Measurements from ENCODE around the gene USP43. TPM values are rescaled to one million over a fixed set of nuclear protein-coding genes. Genes with fewer than 3 reads are reported as not detected.

The USP43 gene
- total RNA-seq, 5 donors from 2014 or later (not counting 1 experiment from before 2014, with no cell fraction given), result 0.16 to 0.35 (median 0.23) TPM

- H3K27ac Mint-ChIP-seq, result no peak overlapping the region
- Histone ChIP-seq H3K9me3 (no peaks in the 10 kb centered on the region), H3K27me3 (replicated peaks in 1 of 2; ENCODE audit: control insufficient read depth in 2 of 2, extremely low read depth in 1 of 2, insufficient read depth in 2 of 2, low read length in 1 of 2) (peaks cover 0 to 3% of the 10 kb centered on the region in 2 experiments), H3K4me1 (ENCODE audit: control insufficient read depth in 1 of 2, extremely low read depth in 1 of 2, insufficient read depth in 2 of 2, low read length in 2 of 2) (no peaks in the 10 kb centered on the region), H3K4me3 (ENCODE audit: control insufficient read depth in 1 of 2, extremely low read depth in 1 of 2, low read length in 1 of 2) (no peak overlapping the region), H3K36me3 (ENCODE audit: control insufficient read depth in 2 of 2, extremely low read depth in 1 of 2, insufficient read depth in 1 of 2, low read length in 1 of 2) (no peaks in the 10 kb centered on the region), H3K27ac (ENCODE audit: low read length) (no peak overlapping the region)
- ChIA-PET CTCF (no interaction called here), POLR2A (no interaction called here)
- WGBS (ENCODE audit: insufficient coverage), result 93% methylated on average over 4 of the region's 7 CpGs
- peaks cover 0 to 7% of the 10 kb centered on the region in 2 donors for H3K27me3 Mint-ChIP-seq
- DNase-seq, result no peak
- H3K36me3 Mint-ChIP-seq, result no peaks in the 10 kb centered on the region
- no peaks in the 10 kb centered on the region for H3K9me3 Mint-ChIP-seq
- no peak overlapping the region for H3K4me3 Mint-ChIP-seq
- no peak for ATAC-seq (replicated peaks in 1 of 4)
- peaks cover 0 to 2% (median 0%) of the 10 kb centered on the region in 3 donors for H3K4me1 Mint-ChIP-seq
These were observed 54.8 kb downstream of the USP43 start for GRCh38 chr17:9700136-9700535.

- no peak for ATAC-seq (replicated peaks in 1 of 4)
- WGBS (ENCODE audit: insufficient coverage), result 90% methylated on average over 11 of the region's 20 CpGs
- Mint-ChIP-seq H3K9me3 (no peaks in the 10 kb centered on the region), H3K4me3 (no peak overlapping the region), H3K27me3 (peaks cover 0 to 3% of the 10 kb centered on the region in 2 donors), H3K27ac (no peak overlapping the region), H3K36me3 (no peaks in the 10 kb centered on the region), H3K4me1 (peaks cover 0 to 2% (median 0%) of the 10 kb centered on the region in 3 donors)
- ChIA-PET POLR2A (no interaction called here), CTCF (no interaction called here)
- peaks cover 0 to 3% of the 10 kb centered on the region in 2 experiments for H3K27me3 ChIP-seq (replicated peaks in 1 of 2; ENCODE audit: control insufficient read depth in 2 of 2, extremely low read depth in 1 of 2, insufficient read depth in 2 of 2, low read length in 1 of 2)
- no peaks in the 10 kb centered on the region for H3K9me3 ChIP-seq
- no peak for DNase-seq
- no peak overlapping the region for H3K27ac ChIP-seq (ENCODE audit: low read length)
- H3K4me1 ChIP-seq (ENCODE audit: control insufficient read depth in 1 of 2, extremely low read depth in 1 of 2, insufficient read depth in 2 of 2, low read length in 2 of 2), result no peaks in the 10 kb centered on the region
- no peak overlapping the region for H3K4me3 ChIP-seq (ENCODE audit: control insufficient read depth in 1 of 2, extremely low read depth in 1 of 2, low read length in 1 of 2)
- H3K36me3 ChIP-seq (ENCODE audit: control insufficient read depth in 2 of 2, extremely low read depth in 1 of 2, insufficient read depth in 1 of 2, low read length in 1 of 2), result no peaks in the 10 kb centered on the region
These were observed 55.6 kb downstream of the USP43 start for GRCh38 chr17:9700754-9701476.

- 94% methylated on average over 5 of the region's 9 CpGs for WGBS (ENCODE audit: insufficient coverage)
- Mint-ChIP-seq H3K4me3 (no peak overlapping the region), H3K4me1 (peaks cover 0 to 2% (median 0%) of the 10 kb centered on the region in 3 donors), H3K27me3 (no peaks in the 10 kb centered on the region), H3K36me3 (no peaks in the 10 kb centered on the region), H3K9me3 (no peaks in the 10 kb centered on the region), H3K27ac (no peak overlapping the region)
- Histone ChIP-seq H3K27me3 (replicated peaks in 1 of 2; ENCODE audit: control insufficient read depth in 2 of 2, extremely low read depth in 1 of 2, insufficient read depth in 2 of 2, low read length in 1 of 2) (peaks cover 0 to 3% of the 10 kb centered on the region in 2 experiments), H3K36me3 (ENCODE audit: control insufficient read depth in 2 of 2, extremely low read depth in 1 of 2, insufficient read depth in 1 of 2, low read length in 1 of 2) (no peaks in the 10 kb centered on the region), H3K9me3 (no peaks in the 10 kb centered on the region), H3K4me3 (ENCODE audit: control insufficient read depth in 1 of 2, extremely low read depth in 1 of 2, low read length in 1 of 2) (no peak overlapping the region), H3K4me1 (ENCODE audit: control insufficient read depth in 1 of 2, extremely low read depth in 1 of 2, insufficient read depth in 2 of 2, low read length in 2 of 2) (no peaks in the 10 kb centered on the region), H3K27ac (ENCODE audit: low read length) (no peak overlapping the region)
- DNase-seq (no peak), ATAC-seq (replicated peaks in 1 of 4) (no peak)
- ChIA-PET POLR2A (interaction anchor here in 1 of 2 donors (0.6 kb wide), 1 partner anchor 650 kb away, joined by 3 read pairs; no protein-coding TSS in a partner anchor), CTCF (no interaction called here)
These were observed 57.2 kb downstream of the USP43 start for GRCh38 chr17:9702482-9702881.

- no peak for ATAC-seq (replicated peaks in 1 of 4)
- ChIA-PET POLR2A (no interaction called here), CTCF (no interaction called here)
- no peak for DNase-seq
- Mint-ChIP-seq H3K27me3 (no peaks in the 10 kb centered on the region), H3K36me3 (no peaks in the 10 kb centered on the region), H3K4me1 (peaks cover 0 to 2% (median 0%) of the 10 kb centered on the region in 3 donors), H3K9me3 (peaks cover 0 to 3% (median 0%) of the 10 kb centered on the region in 3 donors), H3K27ac (no peak overlapping the region), H3K4me3 (no peak overlapping the region)
- no peaks in the 10 kb centered on the region for H3K36me3 ChIP-seq (ENCODE audit: control insufficient read depth in 2 of 2, extremely low read depth in 1 of 2, insufficient read depth in 1 of 2, low read length in 1 of 2)
- no peaks in the 10 kb centered on the region for H3K9me3 ChIP-seq
- 84% methylated on average over 8 of the region's 15 CpGs for WGBS (ENCODE audit: insufficient coverage)
- H3K27ac ChIP-seq (ENCODE audit: low read length), result no peak overlapping the region
- H3K4me3 ChIP-seq (ENCODE audit: control insufficient read depth in 1 of 2, extremely low read depth in 1 of 2, low read length in 1 of 2), result no peak overlapping the region
- no peaks in the 10 kb centered on the region for H3K4me1 ChIP-seq (ENCODE audit: control insufficient read depth in 1 of 2, extremely low read depth in 1 of 2, insufficient read depth in 2 of 2, low read length in 2 of 2)
- peaks cover 0 to 3% of the 10 kb centered on the region in 2 experiments for H3K27me3 ChIP-seq (replicated peaks in 1 of 2; ENCODE audit: control insufficient read depth in 2 of 2, extremely low read depth in 1 of 2, insufficient read depth in 2 of 2, low read length in 1 of 2)
These were observed 57.8 kb downstream of the USP43 start for GRCh38 chr17:9702914-9703780.

GRCh38 chr17:9703781-9704082 lies 58.4 kb downstream of the USP43 start:
- no peaks in the 10 kb centered on the region for H3K9me3 ChIP-seq
- Mint-ChIP-seq H3K27me3 (no peaks in the 10 kb centered on the region), H3K4me3 (no peak overlapping the region), H3K36me3 (no peaks in the 10 kb centered on the region), H3K4me1 (peaks cover 0 to 2% (median 0%) of the 10 kb centered on the region in 3 donors), H3K9me3 (peaks cover 0 to 3% (median 0%) of the 10 kb centered on the region in 3 donors), H3K27ac (no peak overlapping the region)
- ChIA-PET POLR2A (no interaction called here), CTCF (no interaction called here)
- no peaks in the 10 kb centered on the region for H3K4me1 ChIP-seq (ENCODE audit: control insufficient read depth in 1 of 2, extremely low read depth in 1 of 2, insufficient read depth in 2 of 2, low read length in 2 of 2)
- 67% methylated on average over 3 of the region's 3 CpGs for WGBS (ENCODE audit: insufficient coverage)
- H3K4me3 ChIP-seq (ENCODE audit: control insufficient read depth in 1 of 2, extremely low read depth in 1 of 2, low read length in 1 of 2), result no peak overlapping the region
- peaks cover 0 to 3% of the 10 kb centered on the region in 2 experiments for H3K27me3 ChIP-seq (replicated peaks in 1 of 2; ENCODE audit: control insufficient read depth in 2 of 2, extremely low read depth in 1 of 2, insufficient read depth in 2 of 2, low read length in 1 of 2)
- ATAC-seq (replicated peaks in 1 of 4), result no peak
- no peak overlapping the region for H3K27ac ChIP-seq (ENCODE audit: low read length)
- no peaks in the 10 kb centered on the region for H3K36me3 ChIP-seq (ENCODE audit: control insufficient read depth in 2 of 2, extremely low read depth in 1 of 2, insufficient read depth in 1 of 2, low read length in 1 of 2)
- no peak for DNase-seq

GRCh38 chr17:9705745-9706144 lies 60.4 kb downstream of the USP43 start:
- no CpG with 5 or more reads among the region's 1 CpG for WGBS (ENCODE audit: insufficient coverage)
- POLR2A ChIA-PET, result no interaction called here

More at GRCh38 chr17:9705745-9706144, 60.4 kb downstream of the USP43 start:
- H3K27me3 ChIP-seq (replicated peaks in 1 of 2; ENCODE audit: control insufficient read depth in 2 of 2, extremely low read depth in 1 of 2, insufficient read depth in 2 of 2, low read length in 1 of 2), result peaks cover 0 to under 1% of the 10 kb centered on the region in 2 experiments
- no peak overlapping the region for H3K4me3 ChIP-seq (ENCODE audit: control insufficient read depth in 1 of 2, extremely low read depth in 1 of 2, low read length in 1 of 2)
- H3K9me3 Mint-ChIP-seq, result peaks cover 0 to 3% (median 0%) of the 10 kb centered on the region in 3 donors
- no peak overlapping the region for H3K4me3 Mint-ChIP-seq
- H3K27me3 Mint-ChIP-seq, result peaks cover 0 to 4% of the 10 kb centered on the region in 2 donors
- no peak overlapping the region for H3K27ac Mint-ChIP-seq
- no peak for DNase-seq
- H3K4me1 Mint-ChIP-seq, result peaks cover 0 to 2% (median 0%) of the 10 kb centered on the region in 3 donors
- no peaks in the 10 kb centered on the region for H3K36me3 ChIP-seq (ENCODE audit: control insufficient read depth in 2 of 2, extremely low read depth in 1 of 2, insufficient read depth in 1 of 2, low read length in 1 of 2)
- no peaks in the 10 kb centered on the region for H3K9me3 ChIP-seq
- CTCF ChIA-PET, result no interaction called here
- no peak overlapping the region for H3K27ac ChIP-seq (ENCODE audit: low read length)
- H3K36me3 Mint-ChIP-seq, result no peaks in the 10 kb centered on the region
- no peaks in the 10 kb centered on the region for H3K4me1 ChIP-seq (ENCODE audit: control insufficient read depth in 1 of 2, extremely low read depth in 1 of 2, insufficient read depth in 2 of 2, low read length in 2 of 2)
- ATAC-seq (replicated peaks in 1 of 4), result no peak

Data from T-cell (primary cell).